Stimulated activated CD8-positive, alpha-beta memory T cell treated with anti-CD3 and anti-CD28 coated beads, Interleukin-2, amount 100 ng/mL, for 1 hour (primary cell): ENCODE measurements around the gene ZNF727.
"Not testable (repeated sequence)": the region's sequence is repeated elsewhere in the genome, so short reads cannot be mapped to it uniquely, and the experiment has no call there.

Experiments used
- DNase-seq, 2 donors: peaks; one replicate each; pipeline ENCODE4 v3.0.0-alpha.2; 2020; ENCODE audit warnings: low read depth in 2 of 2

ZNF727 gene

DNA sequence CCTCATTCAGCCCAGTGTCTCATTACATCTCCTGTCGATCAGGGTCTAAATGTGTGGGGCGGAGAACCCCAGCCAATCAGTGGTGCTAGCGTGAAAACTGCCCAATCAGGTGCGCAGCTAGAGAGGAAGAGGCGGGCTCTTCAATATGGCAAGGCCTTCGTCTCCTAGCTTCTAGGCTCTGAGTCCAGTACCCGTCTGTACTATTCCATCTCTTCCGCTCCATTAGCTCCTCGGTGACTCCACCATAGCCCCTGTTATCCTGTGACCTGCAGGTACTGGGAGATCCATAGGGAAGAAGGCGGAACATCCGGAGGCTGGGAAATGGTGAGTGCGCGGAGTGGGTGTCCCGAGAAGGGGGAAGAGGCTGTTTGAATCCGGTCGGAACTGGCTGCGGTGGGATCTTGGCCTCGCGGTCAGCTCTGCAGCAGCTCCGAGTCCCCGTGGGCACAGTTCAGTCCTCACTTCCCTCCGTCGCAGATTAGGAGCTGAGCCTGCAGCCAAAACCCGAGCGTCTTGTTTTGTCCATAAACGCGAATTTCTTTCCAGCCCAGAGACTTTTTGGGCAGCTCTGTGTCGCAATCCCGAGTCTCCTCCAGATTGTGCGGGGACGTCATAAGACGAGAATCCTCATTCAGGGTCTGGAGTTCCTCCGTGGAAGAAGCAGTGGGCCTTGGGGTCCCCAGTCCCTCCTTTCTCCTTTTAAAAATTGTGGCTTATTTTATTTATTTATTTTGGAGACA, at the start of gene ZNF727:
TSS of gene ZNF727 (plus strand) at position 134 of the 740 bp plus-strand sequence. CDS start at position 322, 188 bp downstream.
- peak in 1 of 2 donors; percentile 10 for DNase-seq

- no peak for DNase-seq
Observed at GRCh38 chr7:63998549-63998948, 46.7 kb upstream of the ZNF727 start, which contains the start of gene ZNF722. TSS of gene ZNF722 (plus strand) at chr7:63998849. CDS start at chr7:63998962, 113 bp downstream.

GRCh38 chr7:64015496-64015895, 29.7 kb upstream of the ZNF727 start:
- not testable (repeated sequence) for DNase-seq

DNA sequence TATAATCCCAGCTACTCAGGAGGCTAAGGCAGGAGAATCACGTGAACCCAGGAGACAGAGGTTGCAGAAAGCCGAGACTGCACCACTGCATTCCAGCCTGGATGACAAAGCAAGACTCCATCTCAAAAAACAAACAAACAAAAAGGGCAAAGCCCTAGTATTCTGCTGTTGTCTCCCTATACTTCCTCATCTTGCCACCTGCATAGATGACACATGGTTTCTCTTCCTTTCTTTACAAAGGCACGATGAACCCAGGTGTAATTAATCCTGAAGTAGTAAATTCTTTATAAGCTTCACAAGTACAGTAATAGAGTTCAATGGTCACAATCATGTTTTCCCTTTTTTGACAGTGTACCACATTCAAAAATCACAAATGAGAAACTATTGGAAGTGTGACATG, 9.8 kb upstream of the ZNF727 start:
- DNase-seq: no peak

DNA sequence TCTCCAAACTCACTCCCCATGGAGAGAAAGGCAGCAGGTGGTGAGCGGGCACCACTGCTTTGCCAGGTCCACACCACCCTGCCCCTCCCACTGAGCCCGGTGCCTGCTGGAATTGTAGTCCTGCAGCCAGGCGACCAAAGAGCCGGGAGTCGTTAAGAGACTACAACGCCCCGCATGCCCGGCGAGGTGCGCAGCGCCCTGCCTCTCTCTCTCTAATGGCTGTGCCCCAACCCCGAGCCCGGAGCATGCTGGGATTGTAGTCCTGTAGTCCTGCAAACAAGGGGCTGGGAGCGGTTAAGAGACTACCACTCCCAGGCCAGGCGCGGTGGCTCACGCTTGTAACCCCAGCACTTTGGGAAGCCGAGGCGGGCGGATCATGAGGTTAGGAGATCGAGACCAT, 8.1 kb upstream of the ZNF727 start:
- DNase-seq: no peak

DNA sequence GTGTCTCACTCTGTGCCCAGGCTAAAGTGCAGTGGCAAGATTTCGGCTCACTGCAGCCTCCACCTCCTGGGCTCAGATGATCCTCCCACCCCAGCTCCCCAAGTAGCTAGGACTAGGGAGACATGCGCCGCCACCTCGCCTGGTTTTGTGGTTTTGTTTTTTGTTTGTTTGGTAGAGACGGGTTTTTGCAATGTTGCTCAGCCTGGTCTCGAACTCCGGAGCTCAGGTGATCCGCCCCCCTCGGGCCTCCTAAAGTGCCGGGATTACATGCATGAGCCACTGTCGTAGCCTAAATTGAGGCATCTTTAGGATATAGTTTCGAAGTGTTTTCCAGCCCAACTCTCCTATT, 781 bp downstream of the ZNF727 start:
- DNase-seq: no peak

- DNase-seq: not testable (repeated sequence)
Observed at GRCh38 chr7:64077837-64078698, 32.8 kb downstream of the ZNF727 start.

DNA sequence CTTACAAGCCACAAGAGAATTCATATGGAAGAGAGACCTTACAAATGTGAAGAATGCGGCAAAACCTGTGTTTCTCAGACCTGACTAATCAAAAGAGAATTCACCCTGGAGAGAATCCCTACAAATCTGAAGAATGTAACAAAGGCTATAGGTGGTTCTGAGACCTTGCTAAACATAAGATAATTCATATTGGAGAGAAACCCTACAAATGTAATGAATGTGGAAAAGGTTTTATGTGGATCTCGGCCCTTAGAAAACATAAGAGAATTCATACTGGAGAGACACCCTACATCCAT, 33.4 kb downstream of the ZNF727 start:
- DNase-seq: no peak

DNA sequence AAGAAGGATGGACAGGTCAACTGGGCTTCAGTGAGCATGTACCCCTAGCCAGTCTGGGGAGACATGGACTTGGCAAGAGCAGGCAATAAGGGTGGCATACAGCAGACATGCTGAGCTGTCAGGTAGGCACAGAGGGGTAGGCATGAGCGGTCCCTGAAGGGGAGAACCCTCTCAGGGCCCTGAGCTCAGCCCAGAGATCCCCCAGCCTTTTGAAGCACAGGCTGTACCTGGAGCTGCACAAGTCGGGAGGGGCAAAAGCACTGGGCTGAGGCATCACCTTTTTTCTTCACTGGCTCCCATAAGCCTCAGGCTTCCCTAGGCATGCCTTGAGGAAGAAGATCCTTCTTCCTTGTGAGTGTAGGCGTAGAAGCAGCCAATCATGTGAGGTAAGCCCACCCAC, 42.3 kb downstream of the ZNF727 start:
- no peak for DNase-seq

GRCh38 chr7:64088863-64089262, 43.6 kb downstream of the ZNF727 start:
- DNase-seq: not testable (repeated sequence)
